Mesendoderm (in vitro differentiated cells): ENCODE measurements around the gene KLHL29.

ENCODE experiments used
- DNase-seq: peaks from one replicate; pipeline ENCODE4 v3.0.0; 2013
- H2AK5ac ChIP-seq: 2 replicates; pipeline ENCODE4 v1.6.1; 2013; ENCODE audit warnings: low read length, inconsistent platforms
- H2BK120ac ChIP-seq: 2 replicates; pipeline ENCODE4 v1.6.1; 2013; ENCODE audit warnings: low read depth, mild to moderate bottlenecking, low read length, moderate library complexity, mixed read lengths
- H2BK15ac ChIP-seq: replicated peaks from 2 replicates; pipeline ENCODE4 v1.6.1; 2013; ENCODE audit warnings: low read depth, mild to moderate bottlenecking, moderate library complexity
- H2BK5ac ChIP-seq: 2 replicates; pipeline ENCODE4 v1.6.1; 2013; ENCODE audit warnings: low read length, inconsistent platforms
- H3K18ac ChIP-seq: 2 replicates; pipeline ENCODE4 v1.6.1; 2013; ENCODE audit warnings: mild to moderate bottlenecking, low read length, mixed read lengths
- H3K23ac ChIP-seq: one replicate; pipeline ENCODE4 v1.6.1; 2013; ENCODE audit warnings: low read length
- H3K27ac ChIP-seq: 2 replicates; pipeline ENCODE4 v1.5.1; 2013; ENCODE audit warnings: low read depth, mild to moderate bottlenecking, inconsistent platforms, low read length, moderate library complexity
- H3K27me3 ChIP-seq: 2 replicates; pipeline ENCODE4 v1.6.1; 2013; ENCODE audit warnings: low read length, control low read depth, mild to moderate bottlenecking, inconsistent platforms; ENCODE audit not compliant: insufficient read depth, poor library complexity
- H3K36me3 ChIP-seq: 2 replicates; pipeline ENCODE4 v1.6.1; 2013; ENCODE audit warnings: low read length, inconsistent platforms; ENCODE audit not compliant: control insufficient read depth, insufficient read depth
- H3K4ac ChIP-seq: one replicate; pipeline ENCODE4 v1.6.1; 2013; ENCODE audit warnings: low read depth, mild to moderate bottlenecking, low read length, moderate library complexity
- H3K4me1 ChIP-seq: 2 replicates; pipeline ENCODE4 v1.6.1; 2013; ENCODE audit warnings: low read depth, low read length, inconsistent platforms; ENCODE audit not compliant: control insufficient read depth
- H3K4me2 ChIP-seq: 2 replicates; pipeline ENCODE4 v1.6.1; 2013; ENCODE audit warnings: low read length
- H3K4me3 ChIP-seq: 2 replicates; pipeline ENCODE4 v1.5.1; 2013; ENCODE audit warnings: mild to moderate bottlenecking, low read length
- H3K56ac ChIP-seq: one replicate; pipeline ENCODE4 v1.6.1; 2013; ENCODE audit warnings: low read length
- H3K79me1 ChIP-seq: 2 replicates; pipeline ENCODE4 v1.6.1; 2013; ENCODE audit warnings: low read length, inconsistent platforms
- H3K79me2 ChIP-seq: 2 replicates; pipeline ENCODE4 v1.6.1; 2013; ENCODE audit warnings: mild to moderate bottlenecking, low read length; ENCODE audit not compliant: control insufficient read depth, insufficient read depth
- H3K9ac ChIP-seq: 2 replicates; pipeline ENCODE4 v1.6.1; 2013; ENCODE audit warnings: low read length, inconsistent platforms
- H4K5ac ChIP-seq: one replicate; pipeline ENCODE4 v1.6.1; 2013; ENCODE audit warnings: low read length
- H4K8ac ChIP-seq: one replicate; pipeline ENCODE4 v1.6.1; 2013; ENCODE audit warnings: low read depth, mild to moderate bottlenecking, control low read depth, low read length, moderate library complexity
- WGBS: extraction: QIAGEN DNeasy Blood & Tissue Kit; methylation state at CpG from one replicate; pipeline ENCODE4 v1.1.7; 2013; ENCODE audit warnings: low lambda C conversion rate, missing lambda C conversion rate; ENCODE audit not compliant: insufficient coverage; ENCODE audit errors: extremely low coverage; 5-methylcytosine and 5-hydroxymethylcytosine counted together

The KLHL29 gene

DNA sequence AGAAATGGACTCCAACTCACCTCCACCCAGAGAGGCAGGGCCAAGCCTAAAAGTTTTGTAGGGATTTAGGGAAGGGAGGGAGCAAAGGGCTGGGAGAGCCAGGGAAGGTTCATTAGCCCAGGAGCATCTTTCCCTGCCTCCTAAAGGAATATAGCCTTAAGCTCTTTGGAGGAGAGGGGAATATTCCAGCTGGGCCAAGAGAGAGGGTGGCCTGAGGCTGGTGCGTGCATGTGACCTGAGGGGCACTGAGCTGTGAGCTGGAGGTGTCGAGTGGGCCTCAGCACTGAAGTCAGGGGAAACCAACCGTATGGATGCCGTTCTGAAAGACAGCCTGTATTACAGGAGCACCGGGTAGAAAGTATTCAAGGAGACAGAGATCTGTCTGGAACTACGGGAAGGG lies 112.6 kb downstream of the KLHL29 start:
- Histone ChIP-seq H3K9ac (no peak overlapping the region), H3K4me1 (peaks cover 3% of the 10 kb centered on the region)
- no CpG with 5 or more reads among the region's 6 CpGs for WGBS

DNA sequence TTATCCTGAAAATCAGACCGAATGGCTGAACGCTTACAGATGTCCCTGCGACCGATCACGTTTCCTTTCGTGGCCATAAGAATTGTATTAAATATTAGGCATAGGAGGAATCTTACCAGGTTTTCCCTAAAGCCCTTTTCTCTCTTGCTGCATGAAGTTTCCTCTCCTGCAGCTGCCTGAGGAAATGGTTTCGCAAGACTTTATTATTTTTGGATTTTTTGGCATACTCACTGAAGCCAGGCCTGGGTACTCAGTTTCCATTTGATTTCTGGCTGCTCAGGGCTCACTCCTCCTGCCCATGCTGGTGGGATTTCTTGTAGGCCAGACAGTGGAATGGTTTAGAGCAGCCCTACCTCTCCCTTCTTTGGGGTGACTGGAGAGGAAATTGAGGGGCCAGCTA lies 114.0 kb downstream of the KLHL29 start:
- Histone ChIP-seq H2AK5ac (no peak overlapping the region), H3K56ac (no peak overlapping the region), H3K18ac (no peak overlapping the region), H3K27me3 (no peaks in the 10 kb centered on the region), H3K4me1 (peaks cover 3% of the 10 kb centered on the region), H3K79me1 (no peaks in the 10 kb centered on the region), H3K4ac (no peak overlapping the region), H4K8ac (no peak overlapping the region), H2BK120ac (no peak overlapping the region), H4K5ac (no peak overlapping the region), H3K27ac (no peak overlapping the region), H2BK15ac (no peak overlapping the region), H3K36me3 (no peaks in the 10 kb centered on the region), H3K23ac (no peak overlapping the region), H3K4me3 (no peak overlapping the region), H3K9ac (no peak overlapping the region), H3K79me2 (no peaks in the 10 kb centered on the region), H2BK5ac (no peak overlapping the region), H3K4me2 (no peak overlapping the region)
- DNase-seq: no peak
- WGBS: no CpG with 5 or more reads among the region's 7 CpGs

More for the DNA sequence above, 112.6 kb downstream of the KLHL29 start:
- no peak overlapping the region for H3K18ac ChIP-seq
- H3K56ac ChIP-seq: peak overlapping the region; percentile 44
- no peak overlapping the region for H3K4me2 ChIP-seq
- no peaks in the 10 kb centered on the region for H3K79me2 ChIP-seq
- H3K27ac ChIP-seq: no peak overlapping the region
- H2BK15ac ChIP-seq: no peak overlapping the region
- H4K5ac ChIP-seq: no peak overlapping the region
- H2BK120ac ChIP-seq: no peak overlapping the region
- no peak overlapping the region for H2BK5ac ChIP-seq
- H3K36me3 ChIP-seq: no peaks in the 10 kb centered on the region
- H3K79me1 ChIP-seq: no peaks in the 10 kb centered on the region
- H3K4me3 ChIP-seq: no peak overlapping the region
- no peaks in the 10 kb centered on the region for H3K27me3 ChIP-seq
- no peak overlapping the region for H4K8ac ChIP-seq
- no peak for DNase-seq
- H3K4ac ChIP-seq: no peak overlapping the region
- no peak overlapping the region for H2AK5ac ChIP-seq
- H3K23ac ChIP-seq: no peak overlapping the region

DNA sequence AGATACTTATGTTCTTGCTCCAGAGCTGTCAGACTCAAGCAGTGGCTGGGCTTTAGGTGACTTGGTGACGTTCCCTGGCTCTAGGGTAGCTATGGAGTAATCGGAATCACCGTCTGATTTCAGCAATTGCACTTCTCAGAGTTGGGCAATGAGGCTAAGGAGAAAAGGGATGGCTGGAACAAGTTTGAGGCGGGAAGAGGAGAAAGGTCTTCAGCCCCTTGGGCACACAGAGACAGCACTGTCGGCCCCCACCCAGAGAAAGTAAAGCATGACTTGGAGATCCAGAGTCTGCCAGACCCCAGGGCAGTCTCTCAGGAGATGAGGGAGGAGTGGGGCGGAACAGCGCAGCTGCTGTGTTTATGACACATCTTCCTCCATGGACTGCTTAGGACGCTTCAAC lies 114.5 kb downstream of the KLHL29 start:
- no peak overlapping the region for H3K18ac ChIP-seq
- no peak overlapping the region for H3K4me2 ChIP-seq
- no peaks in the 10 kb centered on the region for H3K36me3 ChIP-seq
- no CpG with 5 or more reads among the region's 8 CpGs for WGBS
- no peak overlapping the region for H2BK5ac ChIP-seq
- H3K79me1 ChIP-seq: no peaks in the 10 kb centered on the region
- H2BK15ac ChIP-seq: no peak overlapping the region
- peak overlapping the region; percentile 30 for H3K56ac ChIP-seq
- H3K4me3 ChIP-seq: no peak overlapping the region
- H3K4ac ChIP-seq: no peak overlapping the region
- H3K4me1 ChIP-seq: peaks cover 3% of the 10 kb centered on the region
- H3K23ac ChIP-seq: no peak overlapping the region
- DNase-seq: no peak
- H3K79me2 ChIP-seq: no peaks in the 10 kb centered on the region
- H4K8ac ChIP-seq: no peak overlapping the region
- H4K5ac ChIP-seq: no peak overlapping the region
- H3K27me3 ChIP-seq: no peaks in the 10 kb centered on the region
- no peak overlapping the region for H2AK5ac ChIP-seq
- no peak overlapping the region for H3K9ac ChIP-seq
- H2BK120ac ChIP-seq: no peak overlapping the region
- H3K27ac ChIP-seq: no peak overlapping the region

DNA sequence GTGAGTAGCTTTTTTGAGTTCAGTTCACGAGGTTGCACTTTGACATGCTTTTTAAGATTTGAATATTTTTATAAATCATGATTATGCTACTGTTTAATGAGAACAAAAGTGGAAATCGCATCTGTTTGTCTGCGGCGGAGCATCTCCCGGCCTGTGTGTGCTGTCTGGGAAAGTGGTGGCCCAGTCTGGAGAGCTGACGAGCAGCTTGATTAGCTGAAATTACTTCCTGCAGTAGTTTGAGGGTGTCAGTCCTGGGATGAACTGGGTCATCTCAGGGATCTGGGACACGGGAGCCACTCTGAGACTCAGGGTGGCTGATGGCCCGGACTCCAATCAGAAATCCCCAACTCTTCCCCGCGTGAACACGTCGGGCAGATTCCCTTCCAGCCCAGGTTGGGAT lies 115.9 kb downstream of the KLHL29 start:
- DNase-seq: no peak
- no CpG with 5 or more reads among the region's 12 CpGs for WGBS
- no peak overlapping the region for H3K56ac ChIP-seq

DNA sequence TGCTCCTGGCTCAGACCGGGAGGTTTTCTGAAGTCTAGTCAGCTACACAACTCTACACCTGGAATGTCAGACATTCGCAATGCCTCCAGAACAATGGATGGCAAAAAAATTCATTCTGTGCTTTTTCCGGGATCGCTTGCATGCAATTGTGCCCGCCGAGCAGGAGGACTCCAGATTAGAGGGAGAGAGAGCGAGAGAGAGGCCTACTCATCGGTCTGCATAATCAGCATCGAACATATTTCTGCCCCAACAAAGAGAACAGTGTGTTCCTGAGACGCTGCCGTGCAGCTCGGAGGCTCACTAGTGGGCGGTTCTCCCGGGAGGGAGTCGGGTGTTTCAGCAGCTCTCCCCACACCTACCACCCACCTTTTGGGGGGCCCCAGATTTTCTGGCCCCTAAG lies 117.1 kb downstream of the KLHL29 start:
- Histone ChIP-seq H3K18ac (no peak overlapping the region), H3K9ac (no peak overlapping the region), H3K4me1 (no peaks in the 10 kb centered on the region), H2BK120ac (no peak overlapping the region), H3K79me2 (no peaks in the 10 kb centered on the region), H2BK15ac (no peak overlapping the region), H3K27ac (no peak overlapping the region), H3K4me2 (no peak overlapping the region), H2AK5ac (no peak overlapping the region), H3K79me1 (no peaks in the 10 kb centered on the region), H3K4ac (no peak overlapping the region), H4K5ac (no peak overlapping the region), H2BK5ac (no peak overlapping the region), H3K4me3 (no peak overlapping the region), H4K8ac (no peak overlapping the region), H3K36me3 (no peaks in the 10 kb centered on the region), H3K23ac (no peak overlapping the region), H3K56ac (no peak overlapping the region), H3K27me3 (no peaks in the 10 kb centered on the region)
- DNase-seq: no peak
- no CpG with 5 or more reads among the region's 15 CpGs for WGBS

More for the DNA sequence above, 115.9 kb downstream of the KLHL29 start:
- Histone ChIP-seq H3K23ac (no peak overlapping the region), H4K5ac (no peak overlapping the region), H4K8ac (no peak overlapping the region), H3K4ac (no peak overlapping the region), H2AK5ac (no peak overlapping the region), H2BK15ac (no peak overlapping the region), H3K27ac (no peak overlapping the region), H2BK5ac (no peak overlapping the region), H3K4me1 (peaks cover 3% of the 10 kb centered on the region), H3K18ac (no peak overlapping the region), H3K9ac (no peak overlapping the region), H3K36me3 (no peaks in the 10 kb centered on the region), H3K79me1 (no peaks in the 10 kb centered on the region), H3K4me2 (no peak overlapping the region), H3K4me3 (no peak overlapping the region), H2BK120ac (no peak overlapping the region), H3K27me3 (no peaks in the 10 kb centered on the region), H3K79me2 (no peaks in the 10 kb centered on the region)

DNA sequence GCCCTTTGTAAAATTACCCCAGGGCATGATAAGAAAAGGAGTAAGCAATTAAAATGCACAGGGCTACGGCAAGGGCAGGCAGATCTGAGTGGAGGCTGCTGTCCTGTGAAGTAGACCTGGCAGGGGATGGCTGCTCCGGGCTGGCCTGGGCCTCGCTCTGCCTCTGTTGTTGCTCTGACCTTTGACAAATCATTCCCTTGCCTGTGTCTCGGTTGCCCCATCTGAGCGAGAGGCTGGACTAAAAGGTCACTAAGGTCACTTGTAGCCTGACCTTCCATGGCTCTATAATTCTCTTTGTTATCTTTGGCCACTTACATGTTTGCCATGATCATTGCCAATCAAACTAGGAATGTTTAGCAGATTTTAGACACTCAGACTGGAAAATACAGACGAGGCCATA lies 118.1 kb downstream of the KLHL29 start:
- no peak overlapping the region for H3K56ac ChIP-seq
- H2BK15ac ChIP-seq: no peak overlapping the region
- no peak overlapping the region for H3K23ac ChIP-seq
- H3K27ac ChIP-seq: no peak overlapping the region
- H2AK5ac ChIP-seq: no peak overlapping the region
- H3K9ac ChIP-seq: no peak overlapping the region
- H3K36me3 ChIP-seq: no peaks in the 10 kb centered on the region
- no CpG with 5 or more reads among the region's 6 CpGs for WGBS
- H3K79me1 ChIP-seq: no peaks in the 10 kb centered on the region
- H2BK5ac ChIP-seq: no peak overlapping the region
- no peak overlapping the region for H3K4me3 ChIP-seq
- H3K4me1 ChIP-seq: no peaks in the 10 kb centered on the region
- no peak overlapping the region for H3K4me2 ChIP-seq
- no peak overlapping the region for H3K18ac ChIP-seq
- no peak overlapping the region for H2BK120ac ChIP-seq
- H3K79me2 ChIP-seq: no peaks in the 10 kb centered on the region
- no peak overlapping the region for H3K4ac ChIP-seq
- no peak overlapping the region for H4K5ac ChIP-seq
- H3K27me3 ChIP-seq: no peaks in the 10 kb centered on the region
- no peak overlapping the region for H4K8ac ChIP-seq
- no peak for DNase-seq
